Stimulated activated CD8-positive, alpha-beta memory T cell treated with anti-CD3 and anti-CD28 coated beads, Interleukin-15, amount 100 ng/mL, for 24 hours (primary cell): ENCODE results near the gene SGIP1.
"Not testable (repeated sequence)": the region's sequence is repeated elsewhere in the genome, so short reads cannot be mapped to it uniquely, and the experiment has no call there.

Experiments used
- DNase-seq: peaks from one replicate; pipeline ENCODE4 v3.0.0-alpha.2; 2020; ENCODE audit warnings: low read depth

Gene SGIP1

DNA sequence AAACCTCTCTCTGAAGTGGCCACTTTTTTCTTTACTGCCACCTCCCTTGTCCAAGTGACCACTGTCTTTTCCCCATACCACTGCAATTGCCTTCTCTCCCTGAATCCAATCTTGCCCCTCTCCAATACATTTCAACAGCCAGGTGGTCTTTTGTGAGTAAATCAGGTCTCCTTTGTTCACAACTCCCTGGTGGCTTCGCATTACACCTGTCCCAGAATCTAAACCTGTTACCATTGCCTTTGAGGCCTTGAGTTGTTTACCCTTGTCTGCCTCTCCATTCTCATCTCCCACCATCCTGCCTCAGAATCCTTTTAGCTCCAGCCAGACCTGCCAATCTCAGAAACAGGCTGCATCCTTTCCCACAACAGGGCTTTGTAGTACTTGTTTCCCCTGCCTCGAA lies 196.5 kb downstream of the SGIP1 start:
- DNase-seq, result no peak

DNA sequence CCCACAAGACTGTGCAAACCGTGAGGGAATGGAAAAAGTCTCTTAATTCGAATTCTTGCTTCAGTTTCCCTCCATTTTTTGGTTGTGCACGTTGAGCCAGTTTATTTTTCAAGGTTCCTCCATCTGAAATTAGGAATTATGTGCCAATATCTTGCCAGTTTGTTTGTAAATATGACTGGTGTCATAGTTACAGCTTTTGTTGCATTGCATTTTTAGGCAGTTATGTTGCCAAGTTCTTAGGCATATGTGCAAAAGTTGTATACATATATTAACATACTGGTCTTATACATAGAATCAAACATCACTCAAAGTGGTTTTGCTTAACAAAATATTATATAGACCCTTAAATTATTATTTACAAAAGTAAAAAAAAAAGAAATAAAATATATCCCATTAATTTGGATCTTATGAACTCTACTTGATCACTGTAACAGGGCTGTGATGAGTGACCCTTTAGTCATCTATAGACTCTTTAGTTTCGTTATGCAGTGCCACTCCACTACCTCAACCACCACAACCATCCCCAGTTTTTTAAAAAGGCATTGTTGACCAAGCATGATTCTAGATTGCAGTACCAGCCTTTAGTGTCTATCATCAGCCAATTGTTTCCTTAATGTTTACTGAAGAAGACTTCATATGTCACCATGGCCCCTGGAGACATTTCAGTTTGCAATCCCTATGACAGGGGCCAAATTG lies 197.4 kb downstream of the SGIP1 start:
- no peak for DNase-seq

DNA sequence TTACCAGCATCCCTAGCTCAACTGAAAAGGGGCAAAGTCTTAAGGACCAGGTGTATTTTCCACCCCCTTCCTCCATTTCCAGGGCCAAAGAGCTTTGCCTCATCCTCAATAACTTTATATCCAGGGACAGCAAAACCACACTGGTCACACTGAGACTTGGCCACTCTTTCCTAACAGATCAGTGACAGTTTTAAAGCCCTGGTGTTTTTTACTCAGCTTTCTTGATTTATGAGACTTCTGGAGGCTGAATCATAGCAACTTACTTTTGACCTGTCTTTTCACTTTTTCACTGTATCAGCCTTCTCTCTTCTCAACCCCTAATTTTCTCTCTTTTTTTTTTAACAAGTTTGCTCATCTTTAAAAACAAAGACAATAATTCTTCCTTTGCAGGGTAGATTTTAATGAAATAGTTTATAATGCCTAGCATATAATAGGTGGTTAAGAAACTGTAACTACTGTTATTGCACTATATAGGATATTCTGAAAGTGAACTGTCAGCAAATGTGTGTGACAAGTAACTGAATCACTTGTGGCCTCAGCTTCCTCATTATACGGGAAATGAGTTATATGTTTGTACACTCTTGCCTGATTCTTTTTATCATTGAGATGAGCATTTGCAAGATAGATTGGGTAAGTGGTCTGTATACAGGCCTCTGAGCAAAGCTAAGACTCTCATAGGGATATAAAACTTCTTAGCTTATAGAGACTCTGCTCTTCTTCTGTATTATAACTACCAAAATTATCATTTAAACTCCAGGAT lies 198.6 kb downstream of the SGIP1 start:
- no peak for DNase-seq

DNA sequence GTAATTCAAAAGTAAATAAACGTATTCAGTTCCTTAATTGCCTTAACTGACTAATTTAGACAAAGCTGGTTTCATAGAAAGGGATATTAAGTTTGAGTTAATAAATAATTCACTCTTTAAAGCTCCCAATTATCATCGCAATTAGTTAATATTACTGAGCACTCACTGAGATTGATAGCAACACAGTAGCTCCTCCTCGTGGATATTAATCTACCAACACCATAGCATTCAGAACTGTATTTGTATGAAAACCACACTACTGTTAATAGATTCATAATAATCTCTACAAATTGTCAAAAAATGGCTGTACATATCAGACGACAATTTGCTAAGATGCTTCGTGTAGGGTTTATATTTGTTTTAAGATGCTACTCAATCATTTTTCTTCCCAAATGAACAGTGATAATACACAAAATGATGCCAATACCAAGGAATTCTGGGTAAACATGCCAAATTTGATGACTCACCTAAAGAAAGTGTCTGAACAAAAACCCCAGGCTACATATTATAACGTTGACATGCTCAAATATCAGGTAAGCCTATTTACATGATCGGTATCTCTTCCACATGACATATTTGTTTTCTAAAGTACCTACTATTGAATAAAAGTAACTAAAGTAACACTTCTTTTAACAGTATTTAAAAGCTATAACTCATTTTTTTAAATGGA lies 199.5 kb downstream of the SGIP1 start:
- no peak for DNase-seq

DNA sequence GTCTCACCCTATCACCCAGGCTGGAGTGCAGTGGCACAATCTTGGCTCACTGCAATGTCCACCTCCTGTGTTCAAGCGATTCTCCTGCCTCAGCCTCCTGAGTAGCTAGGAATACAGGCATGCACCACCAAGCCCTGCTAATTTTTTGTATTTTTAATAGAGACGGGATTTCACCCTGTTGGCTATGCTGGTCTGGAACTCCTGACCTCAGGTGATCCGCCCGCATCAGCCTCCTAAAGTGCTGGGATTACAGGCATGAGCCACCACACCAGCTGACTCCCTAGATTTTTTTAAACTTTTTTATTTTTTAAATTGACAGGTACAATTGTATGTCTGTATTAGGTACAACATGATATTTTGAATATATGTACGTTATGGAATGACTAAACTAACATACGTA lies 200.6 kb downstream of the SGIP1 start:
- DNase-seq, result not testable (repeated sequence)

DNA sequence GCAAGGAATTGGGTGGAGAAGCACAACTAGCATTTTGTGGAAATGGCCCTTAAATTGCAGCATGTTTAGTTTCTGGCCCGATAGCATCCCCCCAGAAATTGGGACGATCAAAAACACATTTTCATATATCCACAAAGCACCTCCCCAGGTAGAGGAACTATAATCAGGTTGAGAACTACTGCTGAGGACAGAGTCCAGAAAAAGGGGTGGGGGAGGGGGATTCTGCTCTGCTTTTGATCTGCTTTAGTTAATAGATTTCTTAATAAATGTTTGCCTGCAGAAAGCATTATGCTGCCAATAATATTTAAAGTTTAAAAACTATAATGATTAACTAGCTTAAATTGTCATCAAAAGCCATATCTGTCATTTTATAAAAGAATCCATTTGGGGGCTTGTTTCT lies 203.9 kb downstream of the SGIP1 start:
- DNase-seq, result no peak

DNA sequence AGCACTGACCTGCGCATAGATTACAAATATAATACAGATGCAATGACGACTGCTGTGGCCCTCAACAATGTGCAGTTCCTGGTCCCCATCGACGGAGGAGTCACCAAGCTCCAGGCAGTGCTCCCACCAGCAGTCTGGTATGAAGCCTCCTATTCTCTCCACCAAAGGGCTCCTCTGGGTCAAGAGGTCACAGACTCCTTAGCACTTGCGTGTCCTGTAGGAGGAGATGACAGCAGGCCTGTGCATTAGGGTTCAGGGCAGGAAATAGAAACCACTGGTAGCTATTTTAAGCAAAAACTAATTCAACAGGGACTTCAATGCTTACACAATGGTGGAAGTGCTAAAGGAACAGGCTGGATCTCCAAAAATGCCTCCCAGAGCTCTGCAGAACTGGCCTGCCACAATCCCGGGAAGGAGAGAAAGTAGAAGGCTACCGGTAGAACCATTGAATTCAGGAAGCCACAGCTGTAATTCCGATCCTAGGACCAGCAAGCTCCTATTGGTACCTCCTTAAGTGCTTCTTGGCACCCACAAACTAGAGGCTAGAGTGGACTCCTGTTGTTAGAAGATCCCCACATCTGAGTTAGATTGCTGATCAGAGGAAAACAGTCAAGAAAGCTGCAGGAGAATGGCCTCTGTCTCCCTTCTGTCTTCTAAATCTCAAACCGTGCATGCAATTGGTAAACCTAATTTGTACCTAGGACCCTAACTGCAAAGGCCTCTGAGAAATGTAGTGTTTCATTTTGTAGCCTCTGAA lies 205.6 kb downstream of the SGIP1 start:
- no peak for DNase-seq

DNA sequence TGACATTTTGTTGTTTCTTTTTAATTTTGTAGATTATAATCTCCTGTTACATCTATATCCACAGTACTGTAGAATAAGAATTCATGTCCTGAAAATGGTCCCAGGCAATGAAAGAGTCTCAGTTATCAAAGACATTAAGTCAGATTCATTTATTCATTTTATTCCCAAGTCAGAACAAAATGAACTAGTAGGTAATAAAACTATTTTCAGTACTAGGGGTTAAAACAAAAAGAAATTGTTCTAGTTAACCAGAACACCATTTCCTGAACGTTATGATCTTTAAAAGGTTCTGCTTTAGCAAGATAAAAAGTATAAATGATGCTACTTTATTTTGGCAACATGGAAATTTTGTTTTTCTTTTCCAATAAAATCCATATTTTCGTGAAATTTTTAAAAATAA lies 211.5 kb downstream of the SGIP1 start:
- DNase-seq, result no peak

DNA sequence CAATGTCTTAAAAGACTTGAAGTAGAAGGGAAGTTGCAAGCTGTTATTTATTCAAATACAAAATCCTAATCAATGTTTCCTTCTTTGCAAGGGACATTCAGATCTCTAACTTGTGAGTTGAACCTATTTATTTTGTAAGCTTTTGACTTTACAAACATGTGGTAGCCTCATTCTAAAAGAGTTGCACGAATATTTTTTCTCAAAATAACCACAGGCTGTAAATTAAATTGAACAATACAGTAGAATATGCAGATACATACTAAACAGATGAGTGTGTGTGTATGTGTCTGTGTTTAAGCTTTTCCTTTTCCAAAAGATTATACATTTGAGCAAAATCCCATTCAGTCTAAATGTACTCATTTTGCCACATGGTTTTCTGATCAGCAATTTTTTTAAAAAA lies 213.5 kb downstream of the SGIP1 start:
- no peak for DNase-seq

DNA sequence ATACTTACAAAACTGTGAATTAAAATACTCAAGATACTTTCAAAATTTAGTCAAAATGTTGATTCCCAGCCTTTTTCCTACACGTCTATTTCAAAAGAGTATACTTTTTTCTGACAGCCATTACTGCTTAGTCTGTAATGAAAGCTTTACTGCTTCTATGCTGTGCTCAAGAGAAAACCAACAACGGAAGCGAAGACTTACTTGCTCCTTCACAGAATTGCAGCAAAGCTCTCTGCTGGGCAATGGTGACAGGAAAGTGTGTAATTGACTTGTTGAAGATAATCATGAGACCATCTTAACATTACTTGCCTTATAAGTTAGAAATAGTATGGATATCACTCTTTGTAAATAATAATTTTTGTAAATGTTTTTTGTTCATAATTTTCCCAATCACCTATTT lies 216.6 kb downstream of the SGIP1 start:
- DNase-seq, result no peak

DNA sequence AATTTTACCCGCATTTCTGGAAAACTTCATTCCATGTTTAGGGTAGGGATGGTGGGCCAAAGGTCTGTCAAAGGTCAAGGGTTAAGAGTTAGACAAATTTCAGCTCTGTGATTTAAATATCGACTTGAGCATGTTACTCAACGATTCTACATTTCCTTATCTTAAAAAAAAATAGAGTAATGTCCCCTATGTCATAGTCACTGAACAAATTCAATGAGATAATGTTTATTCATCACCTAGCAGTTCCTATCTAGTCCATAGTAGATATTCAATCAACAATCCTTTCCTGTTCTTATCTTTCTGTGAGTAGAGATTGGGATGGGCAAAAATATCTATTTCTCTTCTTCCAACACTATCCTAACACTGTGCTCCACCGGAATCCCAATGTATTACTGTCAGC lies 217.2 kb downstream of the SGIP1 start:
- DNase-seq, result no peak

DNA sequence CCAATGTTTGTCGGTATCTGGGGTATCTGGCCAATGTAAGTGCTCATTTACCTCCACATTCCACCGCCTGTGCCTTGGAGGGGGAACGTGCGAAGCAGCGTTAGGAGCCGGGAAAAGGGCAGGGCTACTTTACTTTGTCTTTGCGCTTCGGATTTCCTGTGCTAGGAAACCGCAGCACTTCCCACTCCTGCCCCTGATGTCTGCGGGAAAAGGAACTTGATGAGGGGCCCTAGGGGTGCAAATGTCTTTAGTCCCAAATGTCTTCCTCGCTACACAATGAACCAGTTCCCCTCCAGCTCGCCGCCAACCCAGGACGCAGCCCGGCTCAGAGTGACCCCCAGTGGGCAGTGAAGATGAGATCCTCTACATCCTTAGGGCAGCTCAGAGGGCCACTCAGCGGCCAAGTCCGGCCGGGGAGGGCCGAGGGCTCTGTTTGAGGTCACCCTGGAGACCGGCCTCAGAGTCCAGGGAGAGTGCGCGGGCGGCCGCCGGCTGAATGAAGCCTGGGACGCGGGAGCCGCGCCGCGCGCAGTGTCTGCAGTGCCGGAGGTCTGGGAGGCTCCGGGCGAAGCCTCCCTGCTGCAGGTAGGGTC lies 218.1 kb downstream of the SGIP1 start, which contains the start of gene DYNLT5:
Gene DYNLT5, plus strand, starts transcription at position 460 of the 593 bp plus-strand sequence. CDS start 2,200 bp downstream, outside the sequence.
- no peak for DNase-seq

DNA sequence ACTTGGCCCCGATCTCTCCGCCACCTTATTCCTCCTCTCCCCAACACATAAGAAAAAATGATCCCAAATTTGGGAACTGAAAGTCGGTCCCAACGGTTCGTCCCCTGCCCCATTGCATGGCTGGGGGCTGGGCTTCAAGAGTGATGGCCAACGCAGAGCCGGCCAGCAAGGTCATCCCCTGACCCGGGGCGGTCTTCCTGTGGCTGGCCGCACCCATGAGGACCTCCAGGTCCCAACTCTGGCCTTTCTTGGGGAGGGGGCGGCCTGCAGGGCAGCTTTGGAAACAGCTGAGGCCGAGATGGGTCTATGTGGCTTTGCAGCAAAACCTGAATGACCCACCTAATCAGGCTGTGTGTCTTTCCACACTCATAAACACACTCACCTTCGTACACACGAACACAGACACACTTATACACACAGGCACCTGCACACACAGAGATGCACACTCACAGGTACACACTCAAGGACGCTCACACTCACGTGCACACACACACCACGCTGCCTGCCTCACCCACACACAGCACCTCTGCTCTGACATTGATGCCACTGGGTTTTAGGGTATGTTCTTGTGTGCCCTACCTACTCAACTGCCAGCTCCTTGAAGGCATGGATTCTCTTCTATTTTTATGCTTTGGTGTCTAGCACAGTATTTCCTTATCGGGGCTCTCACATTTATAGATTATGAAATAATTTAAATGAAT lies 218.9 kb downstream of the SGIP1 start:
- DNase-seq, result no peak

DNA sequence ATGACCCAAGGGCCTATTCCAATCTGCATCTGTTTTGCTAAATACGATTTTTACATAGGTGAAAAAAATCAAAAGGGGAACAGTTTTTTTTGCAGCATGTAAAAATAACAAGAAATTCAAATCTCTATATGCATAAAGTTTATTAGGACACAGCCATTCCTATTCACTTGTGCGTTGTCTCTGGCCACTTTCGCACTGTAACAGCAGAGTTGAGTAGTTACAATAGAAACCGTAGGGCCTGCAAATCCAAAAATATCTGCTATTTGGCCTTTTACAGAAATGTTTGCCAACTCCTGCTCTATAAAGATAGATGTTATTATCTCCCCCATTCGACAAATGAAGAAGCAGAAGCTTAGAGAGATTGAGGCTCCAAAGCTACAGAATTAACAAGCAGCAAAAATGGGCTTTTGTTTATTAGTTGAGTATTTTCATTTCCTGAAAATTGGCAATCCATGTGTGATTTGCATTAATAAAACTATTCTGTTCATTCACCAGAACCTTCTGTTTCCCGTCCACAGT lies 223.8 kb downstream of the SGIP1 start:
- DNase-seq, result no peak

DNA sequence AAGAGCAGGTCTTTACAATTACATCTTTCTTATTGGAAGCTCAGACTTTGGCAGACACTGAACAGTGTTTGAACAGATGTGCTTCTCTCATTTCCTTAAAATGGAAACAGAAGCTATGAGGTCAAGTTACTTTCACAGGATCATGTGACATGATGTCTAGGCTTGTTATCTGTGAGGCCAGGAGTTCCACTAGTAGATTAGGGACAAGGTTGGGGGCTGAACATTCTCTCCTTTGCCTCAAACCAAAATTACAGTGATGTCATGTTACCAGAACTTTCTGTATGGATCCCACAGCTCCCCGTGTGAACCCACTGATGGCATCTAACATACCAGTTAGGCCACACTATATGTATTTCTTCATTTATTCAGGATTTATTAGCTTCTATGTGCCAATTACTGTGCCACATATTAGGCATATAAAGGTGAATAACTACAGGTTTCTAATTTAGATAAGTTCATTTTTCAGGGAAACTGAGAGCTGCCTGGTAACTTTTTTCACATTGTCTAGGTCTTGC lies 224.3 kb downstream of the SGIP1 start:
- DNase-seq, result no peak

DNA sequence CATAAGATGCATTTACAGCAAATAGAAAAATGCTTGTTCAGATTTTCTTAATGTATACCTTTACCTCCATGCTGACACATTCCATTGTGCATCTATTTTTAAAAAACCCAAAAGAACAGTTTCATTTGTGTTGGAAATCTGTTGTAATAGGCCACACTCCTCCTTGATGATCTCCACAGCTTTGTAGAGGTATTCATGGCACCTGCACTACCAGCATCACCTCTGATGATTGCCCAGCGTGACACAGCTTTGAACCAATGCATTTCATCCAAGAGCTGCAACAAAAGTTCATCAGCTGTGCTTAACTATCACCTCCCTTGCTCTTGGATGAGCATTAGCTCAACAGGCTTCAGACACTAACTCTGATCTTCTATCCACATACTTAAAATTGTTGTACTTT lies 226.6 kb downstream of the SGIP1 start:
- DNase-seq, result no peak

DNA sequence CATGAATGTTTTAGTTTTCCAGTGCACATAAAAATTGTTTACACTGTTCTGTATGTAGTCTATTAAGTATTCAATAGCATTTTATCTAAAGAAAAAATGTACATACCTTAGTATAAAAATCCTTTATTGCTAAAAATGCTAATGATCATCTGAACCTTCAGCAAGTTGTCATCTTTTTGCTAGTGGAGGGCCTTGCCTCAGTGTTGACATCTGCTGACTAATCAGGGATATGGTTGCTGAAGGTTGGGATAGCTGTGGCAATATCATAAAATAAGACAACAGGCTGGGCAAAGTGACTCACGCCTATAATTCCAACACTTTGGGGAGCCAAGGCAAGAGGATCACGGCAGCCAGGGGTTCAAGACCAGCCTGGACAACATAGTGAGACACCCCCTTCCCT lies 227.3 kb downstream of the SGIP1 start:
- no peak for DNase-seq

DNA sequence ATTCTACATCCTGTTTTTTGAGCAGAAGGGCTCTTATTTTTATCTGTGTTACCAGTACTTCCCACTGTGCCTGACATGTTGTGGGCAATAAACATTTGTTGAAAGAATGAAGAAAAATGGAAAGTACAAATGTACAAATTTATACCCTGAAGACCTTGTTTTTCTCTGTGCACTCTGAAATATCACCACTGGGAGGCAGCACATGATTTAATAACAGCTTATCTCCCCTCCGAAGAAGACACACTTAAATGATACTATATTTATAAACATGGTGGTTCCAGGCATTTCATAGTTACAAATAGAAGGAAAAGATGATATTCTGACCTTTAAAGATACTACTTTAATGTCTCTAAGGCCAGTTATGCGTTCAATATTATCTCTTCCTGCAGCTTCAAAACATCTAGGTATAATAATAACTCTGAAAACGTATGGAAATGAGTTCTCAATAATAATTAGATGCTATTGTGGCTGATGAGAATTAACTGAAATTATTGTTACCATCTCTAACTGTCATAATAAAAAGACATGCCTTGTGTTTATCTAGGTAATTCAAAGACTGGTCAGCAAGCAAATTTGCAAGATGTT lies 231.1 kb downstream of the SGIP1 start:
- DNase-seq, result no peak

DNA sequence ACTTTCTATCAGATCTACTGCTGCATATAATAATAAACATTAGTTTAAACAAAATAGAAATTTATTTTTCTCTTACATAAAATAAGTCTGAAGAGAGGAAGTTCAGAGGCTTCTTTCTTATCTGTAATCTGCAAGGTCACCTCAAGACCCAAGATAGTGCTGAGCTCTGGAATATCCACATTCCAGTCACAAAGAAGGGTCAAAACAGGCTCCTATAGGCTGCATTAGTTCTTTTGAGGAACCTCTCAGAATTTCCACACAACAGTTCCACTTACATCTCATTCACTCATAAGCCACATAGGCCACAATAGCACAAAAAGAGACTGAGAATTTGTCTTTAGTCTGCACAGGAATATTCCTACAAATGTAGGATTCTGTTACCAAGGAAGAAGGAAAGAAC lies 233.7 kb downstream of the SGIP1 start:
- no peak for DNase-seq

DNA sequence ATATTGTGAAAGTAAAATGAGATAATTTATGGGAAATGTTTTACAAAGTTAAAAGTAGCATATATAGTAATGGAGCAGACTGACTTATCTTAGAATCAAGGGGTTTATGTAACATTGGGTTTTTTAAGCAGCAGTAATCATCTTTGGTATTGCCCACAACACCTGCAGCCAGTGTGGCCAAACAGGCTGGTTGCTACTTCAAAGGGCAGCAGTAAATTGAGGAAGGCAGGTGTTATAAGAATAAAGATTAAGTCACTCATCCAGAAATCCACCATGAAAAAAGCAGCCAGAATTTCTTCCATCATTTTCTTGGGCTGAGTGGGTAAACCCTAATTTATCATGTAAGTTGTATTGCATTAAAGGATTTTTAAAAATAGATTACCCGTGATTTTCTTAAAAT lies 235.0 kb downstream of the SGIP1 start:
- DNase-seq, result no peak
